ENCODE results near the gene DNAI1.

- no peak for TF ChIP-seq CTCF (IDR thresholded peaks at IDR 0.05; ENCODE audit: insufficient read depth, low read length)
- no peak for TF ChIP-seq POLR2AphosphoS5 (IDR thresholded peaks at IDR 0.05; ENCODE audit: low read depth)
- no peak for TF ChIP-seq GABPA (IDR thresholded peaks at IDR 0.05; ENCODE audit: low read depth)
- no peak for TF ChIP-seq SPI1 (IDR thresholded peaks at IDR 0.05; ENCODE audit: borderline replicate concordance, low read depth)
- peak; percentile 98 for TF ChIP-seq REST (IDR thresholded peaks at IDR 0.05; ENCODE audit: insufficient replicate concordance, low read depth)
These were observed 35.4 kb downstream of the DNAI1 start for GRCh38 chr9:34493972-34494535.
